T-helper 22 cell (primary cell): Measurements from ENCODE around the gene OPTC.
A peak's percentile ranks its signal among the peaks of the same experiment; 100 is the strongest.

Experiments
- DNase-seq: peaks from one replicate; pipeline ENCODE4 v3.0.0-alpha.2; 2020; ENCODE audit warnings: low read depth

The OPTC gene

DNA sequence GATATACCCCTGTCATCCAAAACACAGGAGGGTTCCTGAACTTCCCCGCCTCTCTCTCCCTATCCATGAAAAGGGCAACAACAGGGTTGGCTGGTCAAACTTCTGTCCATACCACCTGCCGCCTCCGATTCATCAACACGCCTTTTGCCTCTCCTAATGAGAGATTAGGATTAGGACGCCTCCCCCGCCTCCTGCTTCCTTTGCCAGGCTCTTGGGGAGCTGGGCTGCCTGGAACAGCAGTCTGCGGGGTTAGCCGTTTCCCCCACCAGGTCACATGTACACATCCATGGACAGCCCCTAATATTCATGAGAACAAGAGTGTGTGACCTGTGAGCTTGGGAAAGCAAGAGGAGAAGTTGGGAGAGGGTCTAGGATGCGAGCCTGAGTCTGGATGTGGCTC lies 2.3 kb upstream of the OPTC start:
- DNase-seq = no peak

DNA sequence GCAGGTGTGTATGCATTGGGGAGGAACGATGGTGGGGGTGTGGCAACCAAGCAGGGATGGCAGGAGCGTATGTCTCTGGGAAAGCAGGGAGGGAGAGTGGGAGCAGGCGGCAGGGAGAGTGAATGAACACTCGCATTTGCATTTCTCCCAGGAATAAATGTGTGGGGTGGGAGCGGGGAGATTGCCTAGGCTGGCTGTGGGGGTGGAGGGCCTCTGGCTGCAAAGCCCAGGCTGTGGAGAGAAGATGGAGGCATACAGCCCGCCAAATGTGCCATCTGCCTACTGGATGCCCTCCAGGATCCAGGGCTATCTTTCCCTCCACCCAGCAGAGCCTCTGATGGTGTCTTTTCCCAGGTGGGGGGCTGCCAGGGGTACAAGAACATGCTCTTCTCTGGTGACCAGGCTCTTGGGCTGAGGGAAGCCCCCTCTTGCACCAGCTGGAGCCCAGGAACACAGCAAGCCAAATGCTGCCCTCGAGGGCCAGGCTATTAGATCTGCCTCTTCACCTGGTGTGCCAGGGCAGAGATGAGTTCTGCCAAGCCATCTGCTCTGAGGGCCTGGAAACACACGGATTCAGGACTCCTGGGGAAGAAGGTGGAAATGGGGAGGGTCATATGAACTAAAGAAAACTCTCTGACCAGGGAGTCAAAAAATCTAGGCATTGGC lies 1.7 kb upstream of the OPTC start:
- DNase-seq = no peak

DNA sequence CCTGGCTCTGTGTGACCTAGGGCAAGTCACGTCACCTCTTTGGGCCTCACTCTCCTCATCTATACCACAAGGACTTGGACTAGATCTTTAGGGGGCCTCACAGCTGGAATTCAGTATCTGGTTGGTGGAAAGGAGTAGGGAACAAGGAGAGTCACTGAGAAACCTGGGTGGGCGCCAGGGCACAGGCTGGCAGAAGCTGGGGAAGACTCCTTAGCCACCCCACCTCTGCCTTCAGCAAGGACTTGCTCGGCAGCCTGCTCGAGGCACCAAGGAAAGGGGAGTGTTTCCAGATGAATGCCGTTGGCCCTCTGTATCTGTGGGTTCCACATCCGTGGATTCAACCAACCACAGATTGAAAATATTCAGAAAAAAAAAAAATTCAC lies 1.2 kb upstream of the OPTC start:
- DNase-seq = no peak

DNA sequence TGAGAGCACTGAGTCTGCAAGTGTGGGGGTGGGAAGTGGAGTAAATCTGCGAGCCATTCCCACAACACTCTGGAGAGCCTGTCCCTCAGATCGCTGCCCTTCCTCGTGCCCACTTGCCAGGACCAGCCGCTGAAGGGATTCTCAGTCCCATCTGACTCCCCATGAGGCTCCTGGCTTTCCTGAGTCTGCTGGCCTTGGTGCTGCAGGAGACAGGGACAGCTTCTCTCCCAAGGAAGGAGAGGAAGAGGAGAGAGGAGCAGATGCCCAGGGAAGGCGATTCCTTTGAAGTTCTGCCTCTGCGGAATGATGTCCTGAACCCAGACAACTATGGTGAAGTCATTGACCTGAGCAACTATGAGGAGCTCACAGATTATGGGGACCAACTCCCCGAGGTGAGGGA lies 1.9 kb downstream of the OPTC start:
- DNase-seq = no peak

DNA sequence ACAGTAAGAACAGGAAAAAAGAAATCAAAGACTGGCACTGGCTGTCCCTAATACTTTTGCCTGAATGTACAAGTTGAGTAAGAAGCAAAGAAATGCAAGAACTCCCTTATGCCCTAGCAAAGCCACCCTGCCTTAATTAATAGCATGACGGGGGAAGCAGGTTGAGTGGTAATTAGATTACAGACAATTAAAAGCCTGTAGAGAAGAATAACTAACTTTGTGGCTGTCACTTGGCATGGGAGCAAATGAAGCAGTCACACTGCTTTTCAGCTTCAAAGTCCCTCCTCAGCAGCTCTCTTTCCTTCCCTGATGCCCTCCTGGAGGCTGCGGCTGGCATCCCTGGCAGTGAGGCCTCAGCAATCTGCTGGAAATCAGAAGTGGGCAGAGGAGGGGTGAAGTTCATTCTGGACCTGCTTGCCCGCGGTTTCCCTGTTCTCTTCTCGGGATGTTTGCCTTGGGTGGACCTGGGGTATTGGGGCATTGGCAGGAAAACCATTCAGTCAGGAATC lies 3.4 kb downstream of the OPTC start:
- no peak for DNase-seq

DNA sequence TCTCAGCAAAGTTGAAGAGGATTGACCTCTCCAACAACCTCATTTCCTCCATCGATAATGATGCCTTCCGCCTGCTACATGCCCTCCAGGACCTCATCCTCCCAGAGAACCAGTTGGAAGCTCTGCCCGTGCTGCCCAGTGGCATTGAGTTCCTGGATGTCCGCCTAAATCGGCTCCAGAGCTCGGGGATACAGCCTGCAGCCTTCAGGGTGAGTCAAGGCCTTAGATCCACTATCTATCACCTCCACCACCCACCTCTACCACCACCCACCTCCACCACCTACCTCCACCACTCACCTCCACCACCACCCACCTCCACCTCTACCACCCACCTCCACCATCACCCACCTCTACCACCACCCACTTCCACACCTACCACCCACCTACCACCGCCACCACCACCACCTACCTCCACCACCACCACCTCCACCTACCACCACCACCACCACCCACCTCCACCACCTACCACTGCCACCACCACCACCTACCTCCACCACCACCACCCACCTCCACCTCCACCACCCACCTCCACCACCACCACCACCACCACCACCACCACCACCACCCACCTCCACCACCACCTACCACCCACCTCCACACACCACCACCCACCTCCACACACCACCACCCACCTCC lies 5.8 kb downstream of the OPTC start:
- no peak for DNase-seq

DNA sequence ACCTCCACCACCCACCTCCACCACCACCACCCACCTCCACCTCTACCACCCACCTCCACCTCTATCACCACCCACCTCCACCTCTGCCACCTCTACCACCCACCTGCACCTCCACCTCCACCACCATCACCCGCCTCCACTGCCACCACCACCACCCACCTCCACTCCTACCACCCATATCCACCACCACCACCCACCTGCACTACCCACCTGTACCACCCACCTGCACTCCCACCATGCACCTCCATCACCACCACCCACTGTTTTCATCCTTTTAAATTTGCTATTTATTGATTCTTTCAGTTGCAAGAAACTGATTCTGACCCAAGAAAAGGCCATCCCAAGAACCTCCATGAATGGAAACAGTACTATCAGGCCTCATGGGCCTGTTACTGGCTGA lies 6.3 kb downstream of the OPTC start:
- DNase-seq = no peak

DNA sequence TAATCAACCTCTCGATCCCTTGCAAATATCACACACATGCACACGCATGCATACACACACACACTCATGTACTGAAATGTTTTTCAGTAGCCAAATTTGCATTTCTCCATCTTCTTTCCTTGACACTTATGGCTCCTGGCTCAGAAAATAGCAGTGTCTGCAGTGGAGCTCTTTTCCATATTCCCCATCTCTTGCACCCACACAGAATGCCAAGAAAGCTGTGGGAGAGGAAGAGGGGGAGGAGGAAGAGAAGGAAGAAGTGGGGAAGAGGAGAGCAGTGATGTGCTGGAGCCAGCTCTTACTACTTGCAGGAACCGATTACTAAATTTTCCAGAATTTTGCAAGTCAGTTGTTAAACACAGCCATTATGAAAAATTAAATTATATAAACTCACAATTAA lies 9.9 kb downstream of the OPTC start:
- DNase-seq = no peak

DNA sequence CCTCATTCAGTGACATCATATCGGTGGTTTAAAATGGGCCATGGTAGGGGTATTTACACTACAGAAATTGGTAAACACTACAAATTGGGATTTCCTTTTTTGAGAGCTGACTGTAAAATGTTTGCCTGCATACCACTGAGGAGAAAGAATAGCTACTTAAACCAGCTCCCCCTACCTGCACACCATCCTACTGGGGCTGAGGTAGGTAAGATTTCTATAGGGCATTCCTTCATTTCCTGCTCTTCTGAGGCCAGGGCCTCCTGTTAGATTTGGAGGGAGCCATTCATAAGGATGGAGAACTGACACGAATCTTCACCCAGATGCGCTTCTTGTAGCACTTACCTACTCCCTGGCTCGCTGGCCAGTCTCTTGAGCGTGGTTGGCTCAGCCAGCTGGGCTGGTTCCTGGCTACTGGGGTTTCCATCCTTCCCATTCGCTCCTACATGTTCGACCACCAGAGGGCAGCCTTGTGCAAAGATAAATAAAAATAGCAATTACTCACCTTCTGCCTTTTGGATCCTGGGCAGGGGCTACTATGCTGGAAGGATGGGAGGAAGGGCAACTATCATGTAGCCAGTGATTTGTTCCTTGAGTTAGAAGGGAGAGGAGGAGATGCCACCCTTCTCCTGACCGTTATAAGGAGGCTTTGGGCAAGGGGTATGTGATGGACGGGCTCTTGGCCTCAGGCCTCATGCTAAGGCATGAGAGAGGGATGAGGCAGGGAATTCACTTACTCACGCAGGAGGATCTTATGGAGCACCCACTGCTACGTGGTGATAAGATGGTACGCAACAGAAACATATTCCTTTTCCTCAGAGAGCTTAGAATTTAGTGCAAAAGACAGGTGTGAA lies 10.7 kb downstream of the OPTC start:
- peak; percentile 29 for DNase-seq

DNA sequence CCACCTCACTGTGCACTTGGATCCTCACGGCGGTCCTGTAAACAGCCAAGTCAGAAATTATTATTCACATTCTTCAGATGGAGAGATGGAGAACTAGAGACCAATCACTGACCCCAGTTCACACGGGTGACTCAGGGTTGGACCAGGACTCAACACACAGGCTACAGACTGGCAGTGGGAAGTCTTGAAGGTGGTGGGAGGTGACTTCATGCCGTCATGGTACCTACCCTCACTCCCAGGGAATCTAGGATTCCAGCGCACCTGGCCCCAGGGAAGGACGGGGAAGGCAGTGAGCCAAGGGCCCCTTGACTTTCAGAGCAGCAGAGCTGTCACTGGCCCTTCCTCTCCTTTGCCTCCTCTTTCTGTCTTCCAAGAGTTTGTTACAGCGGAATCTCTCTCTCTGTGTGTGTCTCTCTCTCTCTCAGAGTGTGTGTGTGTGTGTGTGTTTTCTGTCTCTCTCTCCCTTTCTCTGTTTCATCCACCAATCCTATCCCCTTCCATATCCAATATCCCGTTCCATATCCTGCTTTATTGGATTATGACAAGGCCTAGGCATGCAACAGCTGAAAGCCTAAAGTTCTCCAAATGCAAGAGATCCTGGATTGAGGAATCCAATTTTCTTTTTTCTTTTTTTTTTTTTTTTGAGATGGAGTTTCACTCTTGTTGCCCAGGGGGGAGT lies 11.7 kb downstream of the OPTC start:
- DNase-seq = no peak

DNA sequence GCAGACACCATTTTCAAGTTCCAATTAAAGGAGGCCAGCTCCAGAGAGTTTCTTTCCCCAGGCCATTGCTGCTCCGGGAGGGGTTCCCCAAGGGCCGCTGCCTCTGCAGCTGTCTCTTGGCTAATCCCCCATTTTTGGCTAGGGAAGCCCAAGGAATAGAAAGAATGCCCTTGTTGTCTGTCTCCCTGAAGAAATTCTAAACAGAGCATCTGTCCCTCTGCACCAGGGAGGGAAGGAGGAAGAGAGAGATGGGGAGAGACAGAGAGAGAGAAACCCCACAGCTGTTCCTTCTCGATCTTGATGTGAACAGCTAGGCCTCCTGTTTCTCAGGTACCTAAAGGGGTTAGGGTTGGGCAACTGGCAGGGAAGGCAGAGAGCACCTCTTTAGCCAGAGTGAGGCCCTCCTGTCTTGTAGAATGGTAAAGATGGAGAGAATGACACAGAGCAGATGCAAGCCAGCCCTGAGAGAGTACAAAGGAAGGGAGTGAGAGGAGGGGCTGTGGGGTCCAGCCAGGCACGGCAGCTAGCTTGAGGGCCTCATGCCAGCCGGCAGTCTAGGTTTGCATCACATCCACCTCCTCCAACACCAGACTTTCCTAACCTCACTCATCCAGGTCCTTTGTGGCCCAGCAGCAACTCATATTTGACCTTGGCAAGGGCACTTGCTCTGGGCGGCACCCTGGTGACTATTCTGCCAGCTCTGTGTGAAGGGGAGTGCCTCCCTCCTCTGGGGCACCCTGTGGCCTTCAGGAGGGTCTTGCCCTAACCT lies 13.1 kb downstream of the OPTC start:
- no peak for DNase-seq

DNA sequence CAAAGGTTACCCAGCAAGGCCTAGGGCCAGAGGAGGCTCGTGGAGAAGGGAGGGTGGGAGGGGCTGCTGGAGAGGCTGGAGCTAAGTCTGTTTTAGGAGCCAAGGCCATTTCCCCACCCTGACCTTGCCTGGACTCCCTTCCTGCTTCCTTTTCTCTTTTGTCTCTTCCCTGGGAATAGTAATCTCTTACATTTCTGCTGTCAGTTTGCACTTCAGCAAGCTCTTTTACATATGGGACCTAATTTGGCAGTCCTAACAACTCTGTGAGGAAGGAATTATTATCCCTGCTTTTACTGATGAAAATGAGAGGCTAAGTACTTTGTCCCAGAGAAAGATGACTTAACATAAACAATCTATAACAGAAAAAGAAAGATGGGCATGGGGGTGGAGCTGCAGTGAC lies 13.8 kb downstream of the OPTC start:
- no peak for DNase-seq

DNA sequence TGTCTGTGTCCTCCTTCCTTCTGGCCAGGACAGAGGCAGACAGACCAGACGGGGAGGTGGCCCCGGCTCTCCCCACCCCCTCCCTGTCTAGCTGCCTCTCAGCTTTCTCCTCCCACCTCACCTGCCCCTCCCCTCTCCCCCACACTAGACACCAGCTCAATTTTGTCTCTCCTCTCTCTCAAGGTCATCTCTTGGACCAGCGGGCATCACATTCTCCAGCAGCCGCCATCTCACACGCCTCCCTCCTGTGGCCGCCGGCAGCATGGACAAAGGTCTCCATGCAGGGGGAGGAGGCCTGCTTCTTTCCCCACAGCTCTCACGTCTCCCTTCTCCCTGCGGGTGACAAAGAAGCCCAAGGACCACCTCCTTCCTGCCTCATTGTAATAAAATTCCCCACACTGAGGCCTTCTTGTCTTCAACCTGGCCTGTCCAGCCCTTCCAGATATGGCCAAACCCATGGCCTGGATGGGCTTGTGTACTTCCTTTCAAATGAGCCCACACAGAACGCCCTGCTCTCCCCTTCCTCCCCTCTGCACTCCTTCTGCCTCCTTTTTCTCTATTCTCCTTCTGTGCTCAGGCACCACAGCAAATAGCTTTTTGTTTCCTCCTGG lies 14.6 kb downstream of the OPTC start:
- no peak for DNase-seq

DNA sequence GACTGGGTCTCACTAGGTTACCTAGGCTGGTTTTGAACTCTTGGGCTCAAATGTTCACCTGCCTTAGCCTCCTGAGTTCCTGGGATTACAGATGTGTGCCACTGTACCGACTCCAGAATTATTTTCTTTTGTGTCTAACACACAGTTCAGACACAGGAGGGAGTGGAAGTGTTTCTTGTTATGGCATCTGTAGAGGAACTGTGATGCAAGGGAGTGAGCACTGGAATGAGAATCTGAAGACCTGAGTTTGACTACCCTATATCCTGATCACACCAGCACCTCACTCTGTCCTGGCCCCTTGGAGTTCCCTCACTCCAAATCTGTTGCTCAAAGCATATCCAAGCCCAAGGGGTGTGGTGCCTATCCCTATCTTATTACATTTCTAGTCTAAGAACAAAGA lies 15.2 kb downstream of the OPTC start:
- no peak for DNase-seq

DNA sequence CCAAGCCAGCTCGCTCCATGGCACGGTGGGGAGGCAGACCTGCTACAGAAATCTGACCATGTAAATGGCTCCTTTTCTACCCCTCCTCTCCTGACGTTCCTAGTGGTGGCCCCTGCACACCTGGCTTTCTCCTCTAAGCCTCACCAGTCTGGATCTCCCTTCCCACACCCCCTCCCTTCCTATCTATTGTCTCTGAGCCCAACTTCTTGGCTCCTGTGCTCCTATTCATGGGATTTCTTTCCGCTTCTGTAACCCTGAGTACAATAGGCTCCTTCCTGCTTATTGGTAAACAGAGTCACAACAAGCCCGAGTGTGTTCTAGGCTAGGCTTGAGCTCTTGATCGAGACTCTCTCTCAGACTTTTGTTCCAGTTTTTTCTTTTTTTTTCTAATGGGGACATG lies 17.6 kb downstream of the OPTC start:
- no peak for DNase-seq

DNA sequence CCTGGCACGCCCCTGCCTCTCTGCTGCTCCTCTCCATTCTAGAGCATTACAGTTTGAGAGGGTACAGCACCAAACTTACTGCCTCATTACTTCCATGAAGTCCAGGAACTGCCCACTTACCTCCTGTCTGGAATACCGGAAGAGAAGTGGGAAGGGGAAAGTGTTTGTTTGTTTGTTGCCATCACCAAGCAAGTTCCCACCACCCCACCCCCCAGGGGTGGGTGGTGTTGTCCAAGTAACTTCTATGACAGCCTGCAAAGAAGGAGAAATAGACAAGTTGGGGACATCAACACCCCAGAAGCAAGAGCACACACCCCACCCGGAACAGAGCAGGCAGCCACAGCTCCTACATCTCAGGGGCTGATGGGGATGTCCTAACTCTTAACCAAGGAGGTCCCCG lies 18.0 kb downstream of the OPTC start:
- no peak for DNase-seq

DNA sequence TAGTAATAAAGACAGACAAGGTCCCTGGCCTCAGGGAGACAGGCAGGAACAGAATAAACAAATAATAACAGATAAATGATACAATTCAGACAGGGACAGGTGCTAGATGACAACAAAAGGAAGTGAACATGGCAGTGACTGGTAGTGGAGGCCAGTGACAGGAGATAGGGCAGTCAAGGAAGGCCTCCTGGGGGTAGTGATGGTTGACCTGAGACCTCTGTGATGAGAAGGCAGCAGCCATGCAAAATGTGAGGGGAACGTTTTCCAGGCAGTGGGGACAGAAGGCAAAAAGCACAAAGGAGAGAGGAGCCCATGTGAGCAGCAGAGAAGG lies 18.5 kb downstream of the OPTC start:
- no peak for DNase-seq

DNA sequence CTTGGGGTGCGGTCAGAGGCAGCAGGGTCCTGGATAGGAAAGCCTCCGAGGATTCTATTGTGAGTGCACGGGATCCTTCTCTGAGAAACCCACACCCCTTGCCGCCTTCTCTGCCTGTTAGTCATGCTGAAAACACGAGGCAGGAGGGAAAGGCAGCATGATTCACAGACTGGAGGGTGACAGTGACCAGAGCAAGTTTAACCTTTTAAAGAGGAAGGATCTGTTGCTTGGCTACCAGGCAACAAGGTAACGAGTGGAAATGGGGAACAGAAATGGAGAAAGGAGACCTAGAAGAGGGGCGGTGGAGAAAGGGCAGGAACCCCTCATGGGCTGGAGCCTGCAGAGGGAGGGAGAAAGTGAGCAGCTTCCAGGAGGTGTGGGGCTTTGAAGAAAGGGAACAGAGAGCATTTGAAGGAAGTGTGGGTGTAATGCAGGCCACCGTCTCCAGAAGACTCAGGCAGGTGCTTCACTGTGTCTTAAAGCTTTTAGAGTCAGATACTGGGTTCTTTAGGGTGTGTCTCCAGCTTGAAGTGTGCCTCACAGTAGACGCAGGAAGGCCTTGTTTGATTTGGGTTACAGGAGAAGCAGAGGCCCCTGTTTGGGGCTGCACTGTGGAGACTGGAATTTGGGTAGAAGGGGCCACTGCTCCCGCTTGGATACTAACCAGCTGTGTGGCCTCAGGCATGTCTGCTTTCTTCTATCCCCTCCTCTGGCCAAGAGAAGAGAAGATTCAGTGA lies 19.1 kb downstream of the OPTC start:
- no peak for DNase-seq

DNA sequence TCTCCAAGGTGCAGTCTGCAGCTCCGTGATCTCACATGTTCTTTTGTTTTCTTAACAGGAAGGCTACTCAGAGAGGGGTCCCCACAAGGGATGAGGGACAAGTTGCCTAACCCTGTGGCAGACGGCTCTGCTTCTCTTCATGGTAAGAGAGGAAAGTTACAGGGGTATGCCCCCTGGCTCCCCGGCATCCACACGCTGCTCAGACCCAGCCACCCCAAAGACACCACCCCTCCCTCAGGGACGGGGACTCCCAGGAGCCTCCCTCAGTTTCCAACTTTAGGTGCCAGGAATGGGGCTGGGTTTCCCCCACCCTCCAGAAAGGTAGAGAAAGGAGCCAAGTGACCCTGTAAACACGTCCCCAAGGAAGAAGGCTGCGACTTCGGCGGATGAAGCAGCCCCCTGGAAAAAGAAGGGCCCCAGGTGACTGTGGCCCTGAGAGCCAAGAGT lies 19.7 kb downstream of the OPTC start:
- no peak for DNase-seq

DNA sequence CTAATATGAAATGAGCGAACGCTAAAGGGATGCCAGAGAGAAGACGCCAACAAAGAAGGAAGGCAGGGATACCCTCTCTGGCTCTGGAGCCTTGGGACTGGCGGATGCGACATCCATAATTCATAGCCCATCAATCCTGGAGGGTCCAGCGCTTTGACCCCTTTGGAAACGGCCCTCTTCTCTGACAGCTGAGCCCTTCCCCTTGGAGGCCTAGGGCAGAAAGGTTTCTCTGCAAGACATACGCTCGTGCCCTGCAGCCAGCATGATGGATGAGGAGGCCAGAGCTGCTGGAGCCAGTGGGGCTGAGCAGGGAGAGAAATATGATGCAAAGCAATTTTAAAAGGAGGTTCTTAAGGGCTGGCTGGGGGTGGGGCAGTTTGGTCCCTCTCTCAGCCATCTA lies 22.2 kb downstream of the OPTC start:
- no peak for DNase-seq

DNA sequence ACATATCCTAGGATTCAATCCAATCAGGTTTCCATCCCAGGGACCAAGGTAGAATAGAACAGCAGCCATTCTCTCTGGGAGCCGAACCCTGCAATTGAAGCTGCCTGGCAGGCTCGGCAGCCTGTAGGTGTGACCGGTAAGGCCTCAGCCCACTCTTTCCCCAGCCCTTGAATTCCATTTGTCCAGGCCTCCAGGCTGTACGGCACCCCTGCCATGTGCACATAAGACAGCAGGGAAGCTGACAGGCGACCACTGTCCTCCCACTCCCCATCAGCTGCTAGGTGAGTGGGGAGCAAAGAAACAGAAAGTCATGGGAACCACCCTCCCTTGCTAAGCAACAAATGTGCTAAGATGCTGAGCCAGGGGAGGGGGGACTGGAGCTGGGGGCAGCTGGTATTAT lies 23.0 kb downstream of the OPTC start:
- no peak for DNase-seq
